ENCODE measurements around the gene SQSTM1.

DNA sequence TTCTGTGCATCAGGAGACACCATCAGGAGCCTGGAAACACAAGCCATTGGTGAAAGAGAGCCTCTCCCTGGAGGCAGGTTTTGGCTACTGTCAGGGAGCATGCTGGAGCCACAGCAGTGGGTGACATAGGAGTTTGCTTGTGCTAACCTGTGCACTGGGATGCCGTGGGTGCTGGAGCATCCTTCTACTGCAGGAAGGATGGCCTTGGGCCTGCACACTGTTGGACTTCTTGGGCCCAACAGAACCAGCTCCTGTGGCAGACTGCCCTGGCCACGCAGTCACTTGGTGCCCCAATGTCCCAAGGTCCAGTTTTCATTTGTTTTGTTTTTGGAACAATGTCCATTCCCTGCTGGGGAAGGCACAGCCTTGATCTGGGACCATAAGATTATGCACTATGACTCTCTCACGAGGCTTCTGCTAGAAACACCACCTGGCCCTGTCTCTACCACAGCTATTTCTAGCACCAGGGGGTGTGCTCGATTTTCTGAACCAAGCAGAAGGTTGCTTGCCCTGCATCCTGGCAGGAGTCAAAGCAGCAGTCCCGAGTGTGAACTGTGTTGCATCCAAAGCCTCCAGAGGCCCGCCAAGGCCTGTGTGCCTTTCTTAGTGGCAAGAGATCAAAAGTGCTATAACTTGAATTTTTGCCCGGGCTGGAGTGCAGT is 32.4 kb upstream of the SQSTM1 start:
- TF ChIP-seq SIN3A (IDR thresholded peaks at IDR 0.05; ENCODE audit: borderline replicate concordance, insufficient read depth, low read depth, low read length), result no peak
- TF ChIP-seq, protein P1, sequence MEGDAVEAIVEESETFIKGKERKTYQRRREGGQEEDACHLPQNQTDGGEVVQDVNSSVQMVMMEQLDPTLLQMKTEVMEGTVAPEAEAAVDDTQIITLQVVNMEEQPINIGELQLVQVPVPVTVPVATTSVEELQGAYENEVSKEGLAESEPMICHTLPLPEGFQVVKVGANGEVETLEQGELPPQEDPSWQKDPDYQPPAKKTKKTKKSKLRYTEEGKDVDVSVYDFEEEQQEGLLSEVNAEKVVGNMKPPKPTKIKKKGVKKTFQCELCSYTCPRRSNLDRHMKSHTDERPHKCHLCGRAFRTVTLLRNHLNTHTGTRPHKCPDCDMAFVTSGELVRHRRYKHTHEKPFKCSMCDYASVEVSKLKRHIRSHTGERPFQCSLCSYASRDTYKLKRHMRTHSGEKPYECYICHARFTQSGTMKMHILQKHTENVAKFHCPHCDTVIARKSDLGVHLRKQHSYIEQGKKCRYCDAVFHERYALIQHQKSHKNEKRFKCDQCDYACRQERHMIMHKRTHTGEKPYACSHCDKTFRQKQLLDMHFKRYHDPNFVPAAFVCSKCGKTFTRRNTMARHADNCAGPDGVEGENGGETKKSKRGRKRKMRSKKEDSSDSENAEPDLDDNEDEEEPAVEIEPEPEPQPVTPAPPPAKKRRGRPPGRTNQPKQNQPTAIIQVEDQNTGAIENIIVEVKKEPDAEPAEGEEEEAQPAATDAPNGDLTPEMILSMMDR (IDR thresholded peaks at IDR 0.05), result no peak
- no peak for TF ChIP-seq POLR2AphosphoS5 (IDR thresholded peaks at IDR 0.05; ENCODE audit: low read depth, low read length)

Data from Panc1 (cell line).